Lower leg skin (tissue), 3 donors: ENCODE results near the gene TICRR.

Experiments
- POLR2A ChIP-seq, 2 donors: fragments of 450-650 bp; IDR thresholded peaks; one replicate each; pipeline ENCODE4 v1.6.1; 2016 to 2017; ENCODE audit warnings: antibody characterized with exemption in 2 of 2, mild to moderate bottlenecking in 1 of 2, moderate library complexity in 1 of 2
- TF ChIP-seq, protein P1 (sequence below), 3 donors: fragments of 450-650 bp; IDR thresholded peaks; one replicate each; pipeline ENCODE4 v1.5.1; 2016; ENCODE audit warnings: antibody characterized with exemption in 3 of 3, mild to moderate bottlenecking in 3 of 3, moderate library complexity in 2 of 3

DNA sequence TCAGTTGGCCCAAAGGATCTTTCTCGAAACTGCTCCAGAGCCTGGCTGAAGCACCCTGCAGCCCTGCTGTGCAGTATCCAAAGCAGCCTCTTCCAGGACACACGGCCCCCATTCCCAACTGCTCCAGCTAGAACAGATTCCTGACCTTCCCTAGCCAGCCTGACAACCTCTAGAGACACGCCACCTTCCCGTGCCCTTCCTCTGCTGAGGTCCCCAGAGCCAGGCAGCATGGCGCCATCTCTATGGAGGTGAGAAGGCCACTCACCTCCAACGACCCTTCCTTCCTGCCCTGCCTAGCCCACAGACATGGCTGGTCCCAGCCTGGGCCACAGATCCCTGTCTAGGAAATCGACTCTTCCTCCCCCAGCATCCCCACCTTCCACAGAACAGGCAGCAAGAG is 76.9 kb downstream of the TICRR start:
- TF ChIP-seq, protein P1, sequence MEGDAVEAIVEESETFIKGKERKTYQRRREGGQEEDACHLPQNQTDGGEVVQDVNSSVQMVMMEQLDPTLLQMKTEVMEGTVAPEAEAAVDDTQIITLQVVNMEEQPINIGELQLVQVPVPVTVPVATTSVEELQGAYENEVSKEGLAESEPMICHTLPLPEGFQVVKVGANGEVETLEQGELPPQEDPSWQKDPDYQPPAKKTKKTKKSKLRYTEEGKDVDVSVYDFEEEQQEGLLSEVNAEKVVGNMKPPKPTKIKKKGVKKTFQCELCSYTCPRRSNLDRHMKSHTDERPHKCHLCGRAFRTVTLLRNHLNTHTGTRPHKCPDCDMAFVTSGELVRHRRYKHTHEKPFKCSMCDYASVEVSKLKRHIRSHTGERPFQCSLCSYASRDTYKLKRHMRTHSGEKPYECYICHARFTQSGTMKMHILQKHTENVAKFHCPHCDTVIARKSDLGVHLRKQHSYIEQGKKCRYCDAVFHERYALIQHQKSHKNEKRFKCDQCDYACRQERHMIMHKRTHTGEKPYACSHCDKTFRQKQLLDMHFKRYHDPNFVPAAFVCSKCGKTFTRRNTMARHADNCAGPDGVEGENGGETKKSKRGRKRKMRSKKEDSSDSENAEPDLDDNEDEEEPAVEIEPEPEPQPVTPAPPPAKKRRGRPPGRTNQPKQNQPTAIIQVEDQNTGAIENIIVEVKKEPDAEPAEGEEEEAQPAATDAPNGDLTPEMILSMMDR (IDR thresholded peaks at IDR 0.05), result no peak
- TF ChIP-seq POLR2A (IDR thresholded peaks at IDR 0.05), result no peak
